HepG2 (cell line): ENCODE data around the gene C10orf143. TPM values are rescaled to one million over a fixed set of nuclear protein-coding genes. Genes with fewer than 3 reads are reported as not detected.

ENCODE experiments used
- BRD4 ChIP-seq: sonication (generic); formaldehyde crosslinking; IDR thresholded peaks from 2 replicates; pipeline ENCODE4 v1.4.0; 2020; ENCODE audit warnings: missing genetic modification reagents
- CCDC6 ChIP-seq: sonication (generic); formaldehyde crosslinking; IDR thresholded peaks from 2 replicates; pipeline ENCODE4 v1.8.1; 2022; ENCODE audit warnings: mild to moderate bottlenecking, missing genetic modification reagents, moderate library complexity
- CREM ChIP-seq, 2 experiments: sonication (generic) in 1 of 2; formaldehyde crosslinking in 1 of 2; IDR thresholded peaks; 2 replicates each; pipeline versions ENCODE4 v1.4.0 to v1.6.1; 2016 to 2020; ENCODE audit warnings: antibody characterized with exemption in 1 of 2, mild to moderate bottlenecking in 1 of 2, missing genetic modification reagents in 1 of 2
- EHMT2 ChIP-seq: fragments of 200-600 bp; sonication (generic); IDR thresholded peaks from 2 replicates; pipeline ENCODE4 v1.7.0; 2017; ENCODE audit warnings: antibody characterized with exemption, low read depth, low read length, borderline replicate concordance
- FOXJ3 ChIP-seq: sonication (generic); formaldehyde crosslinking; IDR thresholded peaks from 2 replicates; pipeline ENCODE4 v1.4.0; 2020; ENCODE audit warnings: missing genetic modification reagents, mild to moderate bottlenecking, borderline replicate concordance
- FOXP4 ChIP-seq: sonication (generic); formaldehyde crosslinking; IDR thresholded peaks from 2 replicates; pipeline ENCODE4 v1.4.0; 2020; ENCODE audit warnings: missing genetic modification reagents
- GLI4 ChIP-seq: sonication (generic); formaldehyde crosslinking; IDR thresholded peaks from 2 replicates; pipeline ENCODE4 v1.5.1; 2020; ENCODE audit warnings: missing genetic modification reagents, mild to moderate bottlenecking, moderate library complexity, borderline replicate concordance
- HOMEZ ChIP-seq: IDR thresholded peaks from 2 replicates; pipeline ENCODE4 v1.6.1; 2016; ENCODE audit warnings: low read depth
- KDM5B ChIP-seq: sonication (generic); formaldehyde crosslinking; IDR thresholded peaks from 2 replicates; pipeline ENCODE4 v1.4.0; 2020; ENCODE audit warnings: missing genetic modification reagents, mild to moderate bottlenecking, borderline replicate concordance
- MXI1 ChIP-seq: IDR thresholded peaks from 3 replicates; pipeline ENCODE4 v1.6.1; 2012; ENCODE audit warnings: low read depth, low read length, inconsistent platforms, borderline replicate concordance
- SATB2 ChIP-seq: sonication (generic); formaldehyde crosslinking; IDR thresholded peaks from 2 replicates; pipeline ENCODE4 v1.5.0; 2020; ENCODE audit warnings: missing genetic modification reagents
- SOX13 ChIP-seq, 3 experiments: fragments of 450-650 bp in 1 of 3; sonication (generic) in 1 of 3; formaldehyde crosslinking in 1 of 3; IDR thresholded peaks in 2 of 3; conservative IDR thresholded peaks in 1 of 3; 2 replicates each; pipeline versions ENCODE4 v1.5.0 to v1.6.1; 2016 to 2020; ENCODE audit warnings: antibody characterized with exemption in 1 of 3, mild to moderate bottlenecking in 1 of 3, missing compliant biosample characterization in 1 of 3, missing genetic modification reagents in 1 of 3, moderate library complexity in 1 of 3
- TCF7 ChIP-seq: sonication (generic); IDR thresholded peaks from 2 replicates; pipeline ENCODE4 v1.6.1; 2016; ENCODE audit warnings: antibody characterized with exemption, low read depth
- ZBTB20 ChIP-seq: sonication (generic); formaldehyde crosslinking; IDR thresholded peaks from 2 replicates; pipeline ENCODE4 v1.8.1; 2023; ENCODE audit warnings: missing genetic modification reagents, low read depth, mild to moderate bottlenecking, borderline replicate concordance
- ZBTB34 ChIP-seq: sonication (generic); formaldehyde crosslinking; IDR thresholded peaks from 2 replicates; pipeline ENCODE4 v1.8.0; 2022; ENCODE audit warnings: mild to moderate bottlenecking, missing genetic modification reagents
- ZFP36 ChIP-seq: fragments of 150-350 bp; IDR thresholded peaks from 2 replicates; pipeline ENCODE4 v1.6.1; 2018; ENCODE audit warnings: borderline replicate concordance, low read length, low read depth; ENCODE audit not compliant: partially characterized antibody
- ZNF253 ChIP-seq: sonication (generic); formaldehyde crosslinking; IDR thresholded peaks from 2 replicates; pipeline ENCODE4 v1.8.0; 2022; ENCODE audit warnings: mild to moderate bottlenecking, missing genetic modification reagents, borderline replicate concordance
- ZNF260 ChIP-seq: sonication (generic); formaldehyde crosslinking; IDR thresholded peaks from 2 replicates; pipeline ENCODE4 v1.4.0; 2020; ENCODE audit warnings: missing genetic modification reagents, low read depth, mild to moderate bottlenecking, borderline replicate concordance
- ZNF543 ChIP-seq: sonication (generic); formaldehyde crosslinking; IDR thresholded peaks from 2 replicates; pipeline ENCODE4 v1.4.0; 2020; ENCODE audit warnings: mild to moderate bottlenecking, missing genetic modification reagents
- ZNF724P ChIP-seq: sonication (generic); formaldehyde crosslinking; IDR thresholded peaks from 2 replicates; pipeline ENCODE4 v1.8.0; 2022; ENCODE audit warnings: missing genetic modification reagents, borderline replicate concordance
- ZNF792 ChIP-seq: IDR thresholded peaks from 2 replicates; pipeline ENCODE4 v1.6.1; 2016
- ZSCAN12 ChIP-seq: sonication (generic); formaldehyde crosslinking; IDR thresholded peaks from 2 replicates; pipeline ENCODE4 v1.9.0; 2021; ENCODE audit warnings: mild to moderate bottlenecking, missing genetic modification reagents
- polyA plus RNA-seq, 8 experiments: library from polyadenylated mRNA; depleted of rRNA in 3 of 8; stranded (reverse) in 7 of 8; unstranded in 1 of 8; fragments of >200 nt; fragmentation: Illumina TruSeq in 4 of 8; extraction: Trizol in 4 of 8; gene quantifications; 2 replicates each; pipeline versions ENCODE4 v1.2.1 to v1.2.3, GENCODE V29; 2011 to 2016; ENCODE audit warnings: low read depth in 4 of 8, missing spikeins in 1 of 8, mixed read lengths in 1 of 8; ENCODE audit not compliant: insufficient read depth in 1 of 8
- total RNA-seq, 5 experiments: library from RNA; depleted of rRNA; stranded (reverse); fragments of >200 nt; fragmentation: Illumina TruSeq; extraction: Trizol; gene quantifications; 2 replicates each; pipeline ENCODE4 v1.2.3, GENCODE V29; 2016; ENCODE audit warnings: low read depth in 1 of 5

Gene C10orf143
- total and polyA plus RNA-seq, 2 of the 13 experiments (the other 11 are each of a cell fraction or from before 2014, with no cell fraction given): 0.21 to 0.91 TPM

- TF ChIP-seq MXI1 (peak; percentile 13; the same call in 1 of the 3 replicates), TCF7 (no peak), ZNF260 (CRISPR knock-in tag) (no peak), SOX13 (IDR thresholded peaks at IDR 0.05) (no peak), SOX13 (CRISPR knock-in tag; conservative IDR thresholded peaks at IDR 0.05 in 1 of 2, IDR thresholded peaks at IDR 0.05 in 1 of 2) (no peak), ZNF724P (CRISPR knock-in tag) (no peak; the same call in 1 of the 2 replicates), EHMT2 (no peak), ZBTB34 (CRISPR knock-in tag) (no peak), CREM (IDR thresholded peaks at IDR 0.05) (peak; percentile 87), CREM (CRISPR knock-in tag; IDR thresholded peaks at IDR 0.05) (no peak), ZNF792 (0 out of 2 replicates have a peak, but pooled peaks have one; percentile 4), FOXP4 (CRISPR knock-in tag) (peak; percentile 13; the same call in 1 of the 2 replicates), CCDC6 (no peak), HOMEZ (CRISPR knock-in tag) (no peak), BRD4 (CRISPR knock-in tag) (peak; percentile 46; the same call in 1 of the 2 replicates), SATB2 (peak; percentile 83; the same call in 1 of the 2 replicates), ZSCAN12 (no peak), GLI4 (CRISPR knock-in tag) (no peak), ZNF253 (CRISPR knock-in tag) (no peak), KDM5B (CRISPR knock-in tag) (peak; percentile 71; the same call in 1 of the 2 replicates), ZBTB20 (CRISPR knock-in tag) (no peak), ZNF543 (CRISPR knock-in tag) (peak; percentile 60), FOXJ3 (CRISPR knock-in tag) (no peak), ZFP36 (no peak)
Observed at GRCh38 chr10:130111113-130111851, 652 bp upstream of the C10orf143 start (continued).
